HUES48 (cell line): Measurements from ENCODE around the gene TMEM132C.
"Not testable (repeated sequence)": the region's sequence is repeated elsewhere in the genome, so short reads cannot be mapped to it uniquely, and the experiment has no call there.

Experiments used
- H3K27ac ChIP-seq: one replicate; pipeline ENCODE4 v1.7.0; 2013; ENCODE audit warnings: low read depth, low read length, inconsistent platforms
- H3K27me3 ChIP-seq: 2 replicates; pipeline ENCODE4 v1.6.1; 2013; ENCODE audit warnings: mild to moderate bottlenecking, low read length; ENCODE audit not compliant: control insufficient read depth, insufficient read depth
- H3K36me3 ChIP-seq: 2 replicates; pipeline ENCODE4 v1.6.1; 2013; ENCODE audit warnings: low read length; ENCODE audit not compliant: control insufficient read depth, insufficient read depth
- H3K4me1 ChIP-seq: 2 replicates; pipeline ENCODE4 v1.6.1; 2013; ENCODE audit warnings: mild to moderate bottlenecking, low read length; ENCODE audit not compliant: control insufficient read depth, insufficient read depth
- H3K4me3 ChIP-seq: 2 replicates; pipeline ENCODE4 v1.5.1; 2013; ENCODE audit warnings: mild to moderate bottlenecking, low read depth, low read length
- H3K9ac ChIP-seq: 2 replicates; pipeline ENCODE4 v1.6.1; 2013; ENCODE audit warnings: mild to moderate bottlenecking, low read depth, low read length, moderate library complexity
- H3K9me3 ChIP-seq: 2 replicates; pipeline ENCODE4 v1.6.1; 2013; ENCODE audit warnings: low read length; ENCODE audit not compliant: control insufficient read depth, insufficient read depth

Gene TMEM132C

DNA sequence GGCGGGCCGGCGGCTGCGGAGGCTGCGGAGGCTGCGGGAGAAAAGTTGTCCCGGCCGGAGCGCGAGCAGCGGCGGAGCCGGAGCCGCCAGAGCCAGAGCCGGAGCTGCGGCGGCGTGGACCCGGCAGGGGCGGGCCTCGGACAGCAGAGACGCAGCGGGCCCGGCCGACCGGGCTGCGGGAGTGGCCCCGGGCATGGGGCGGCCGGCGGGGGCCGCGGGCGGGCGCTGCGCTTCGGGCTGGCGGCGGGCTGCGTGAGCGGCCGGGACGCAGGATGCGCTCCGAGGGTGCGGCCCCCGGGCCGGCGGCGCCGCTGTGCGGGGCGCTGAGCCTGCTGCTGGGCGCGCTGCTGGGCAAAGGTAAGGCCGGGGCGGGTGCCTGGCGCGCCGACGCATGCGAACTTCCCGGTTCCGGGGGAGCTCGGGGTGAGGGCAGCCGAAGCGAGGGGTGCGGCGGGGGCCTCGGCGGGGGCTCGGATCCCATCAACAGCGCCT, at the start of gene TMEM132C:
Gene TMEM132C, plus strand, starts transcription at position 40 of the 492 bp plus-strand sequence. Its CDS starts 233 bp downstream, at position 273.
- Histone ChIP-seq H3K9ac (no peak within 1 kb of the TSS), H3K27me3 (peaks cover 94% of the 10 kb centered on the region), H3K4me1 (peaks cover 14% of the 10 kb centered on the region), H3K4me3 (peak within 1 kb of the TSS; percentile 61), H3K27ac (no peak within 1 kb of the TSS), H3K36me3 (no peaks in the 10 kb centered on the region), H3K9me3 (peaks cover 7% of the 10 kb centered on the region; the same call in 1 of the 2 replicates)

DNA sequence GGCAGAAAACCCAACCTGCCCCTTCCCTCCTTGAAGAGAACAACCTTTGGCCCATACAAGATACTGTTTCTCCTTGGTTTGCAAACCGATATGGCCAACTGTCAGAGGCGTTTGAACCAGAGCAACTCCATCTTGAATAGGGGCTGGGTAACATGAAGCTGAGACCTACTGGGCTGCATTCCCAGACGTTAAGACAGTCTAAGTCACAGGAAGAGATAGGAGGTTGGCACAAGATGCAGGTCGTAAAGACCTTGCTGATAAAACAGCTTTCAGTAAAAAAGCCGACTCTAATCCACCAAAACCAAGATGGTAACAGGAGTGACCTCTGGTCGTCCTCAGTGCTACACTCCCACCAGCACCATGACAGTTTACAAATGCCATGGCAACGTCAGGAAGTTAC, 42.7 kb upstream of the TMEM132C start:
- Histone ChIP-seq H3K4me3 (no peak overlapping the region), H3K4me1 (peaks cover 10% of the 10 kb centered on the region), H3K27me3 (no peaks in the 10 kb centered on the region), H3K36me3 (no peaks in the 10 kb centered on the region), H3K27ac (no peak overlapping the region), H3K9ac (no peak overlapping the region), H3K9me3 (no peaks in the 10 kb centered on the region)

DNA sequence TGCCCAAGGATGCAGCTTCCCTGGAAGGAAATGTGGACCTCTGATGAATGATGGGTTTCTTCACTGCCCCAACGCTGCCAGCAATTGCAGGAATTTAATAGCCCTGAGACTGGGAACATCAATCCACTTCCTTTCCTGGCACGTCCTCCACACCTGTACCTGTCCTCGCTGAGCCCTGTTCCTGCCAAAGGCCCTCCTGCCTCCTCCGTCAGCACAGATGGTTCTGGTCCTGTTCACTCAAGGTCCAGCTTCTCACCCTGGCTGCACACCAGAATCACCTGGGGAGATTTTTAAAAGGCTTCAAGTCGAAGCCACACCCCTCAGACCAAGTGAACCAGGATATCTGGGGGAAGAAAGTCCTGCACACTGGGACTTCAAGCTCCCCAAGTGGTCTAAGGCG, 38.4 kb upstream of the TMEM132C start:
- no peak overlapping the region for H3K27ac ChIP-seq
- no peaks in the 10 kb centered on the region for H3K27me3 ChIP-seq
- no peak overlapping the region for H3K9ac ChIP-seq
- no peak overlapping the region for H3K4me3 ChIP-seq
- no peaks in the 10 kb centered on the region for H3K36me3 ChIP-seq
- H3K9me3 ChIP-seq = no peaks in the 10 kb centered on the region
- peaks cover 20% of the 10 kb centered on the region for H3K4me1 ChIP-seq

GRCh38 chr12:128235635-128236417, 31.1 kb upstream of the TMEM132C start:
- H3K9me3 ChIP-seq = peaks cover 2% of the 10 kb centered on the region; the same call in 1 of the 2 replicates
- no peak overlapping the region for H3K9ac ChIP-seq
- H3K27ac ChIP-seq = no peak overlapping the region
- H3K4me3 ChIP-seq = no peak overlapping the region
- H3K4me1 ChIP-seq = peaks cover 16% of the 10 kb centered on the region
- no peaks in the 10 kb centered on the region for H3K27me3 ChIP-seq
- H3K36me3 ChIP-seq = no peaks in the 10 kb centered on the region

DNA sequence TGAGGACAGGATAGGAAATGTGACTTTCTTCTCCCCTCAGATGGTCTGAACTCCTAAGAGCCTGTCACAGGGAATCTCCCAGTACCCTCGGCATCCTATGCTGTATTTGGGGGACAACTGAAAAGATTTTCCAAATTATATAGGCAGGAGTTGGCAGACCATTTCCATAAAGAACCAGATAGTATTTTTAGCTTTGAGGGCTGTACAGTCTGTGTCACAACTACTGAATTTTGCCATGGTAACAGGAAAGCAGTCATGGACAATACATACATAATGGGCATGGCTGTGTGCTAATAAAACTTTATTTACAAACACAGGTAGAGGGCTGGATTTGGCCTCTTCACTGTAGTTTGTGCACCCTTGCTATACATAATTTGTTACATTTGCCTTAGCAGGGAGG, 30.4 kb upstream of the TMEM132C start:
- Histone ChIP-seq H3K27me3 (no peaks in the 10 kb centered on the region), H3K4me3 (no peak overlapping the region), H3K4me1 (peaks cover 15% of the 10 kb centered on the region), H3K9me3 (peaks cover 2% of the 10 kb centered on the region; the same call in 1 of the 2 replicates), H3K9ac (no peak overlapping the region), H3K36me3 (no peaks in the 10 kb centered on the region), H3K27ac (no peak overlapping the region)

- peaks cover 6% of the 10 kb centered on the region for H3K9me3 ChIP-seq
- H3K4me3 ChIP-seq = no peak overlapping the region
- H3K9ac ChIP-seq = no peak overlapping the region
- no peak overlapping the region for H3K27ac ChIP-seq
- peaks cover 7% of the 10 kb centered on the region for H3K4me1 ChIP-seq
- H3K36me3 ChIP-seq = no peaks in the 10 kb centered on the region
- no peaks in the 10 kb centered on the region for H3K27me3 ChIP-seq
These were observed 26.2 kb upstream of the TMEM132C start for GRCh38 chr12:128240745-128241144.

DNA sequence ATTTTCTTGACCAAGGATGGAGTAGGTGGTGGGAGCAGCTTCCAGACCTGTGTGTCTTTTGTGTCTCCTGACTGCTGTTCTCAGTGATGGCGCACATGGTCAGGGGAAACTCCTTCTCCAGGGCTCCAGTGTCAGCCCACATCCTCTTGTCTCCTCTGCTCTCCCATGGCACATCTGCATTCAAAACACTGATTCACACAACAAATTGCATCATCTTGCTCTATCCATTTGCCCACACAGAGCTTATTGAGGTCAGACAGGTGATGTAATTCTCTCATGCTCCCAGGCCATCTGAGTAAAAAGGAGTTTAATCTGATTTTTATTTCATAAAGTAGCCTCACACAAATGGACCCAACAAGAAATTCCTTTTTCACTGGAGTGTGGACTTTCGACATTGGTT, 21.8 kb upstream of the TMEM132C start:
- Histone ChIP-seq H3K27ac (no peak overlapping the region), H3K9ac (no peak overlapping the region), H3K4me3 (no peak overlapping the region), H3K36me3 (no peaks in the 10 kb centered on the region), H3K27me3 (no peaks in the 10 kb centered on the region), H3K4me1 (no peaks in the 10 kb centered on the region), H3K9me3 (peaks cover 14% of the 10 kb centered on the region)

DNA sequence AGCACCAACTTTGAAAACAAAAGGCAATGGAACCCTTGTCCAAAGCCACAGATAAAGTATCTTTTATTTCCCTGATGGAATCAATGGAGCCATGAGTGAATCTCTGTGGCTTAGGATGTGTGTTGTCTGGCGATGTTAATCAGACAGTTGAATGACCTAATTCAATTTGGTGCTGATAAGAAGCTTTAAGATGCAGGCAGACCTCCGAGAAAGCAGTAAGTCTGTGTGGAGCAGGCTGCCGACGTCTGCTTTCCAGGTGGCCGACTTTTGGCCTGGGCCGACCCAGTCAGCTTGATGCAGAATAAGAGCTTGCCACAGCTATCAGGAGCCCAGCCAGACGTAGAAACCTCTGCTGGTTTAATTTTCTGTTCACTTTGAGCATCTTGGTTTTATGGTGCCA, 21.1 kb upstream of the TMEM132C start:
- H3K9ac ChIP-seq = no peak overlapping the region
- H3K4me1 ChIP-seq = no peaks in the 10 kb centered on the region
- no peaks in the 10 kb centered on the region for H3K27me3 ChIP-seq
- no peak overlapping the region for H3K27ac ChIP-seq
- no peaks in the 10 kb centered on the region for H3K36me3 ChIP-seq
- peaks cover 14% of the 10 kb centered on the region for H3K9me3 ChIP-seq
- H3K4me3 ChIP-seq = no peak overlapping the region

GRCh38 chr12:128250096-128250495, 16.9 kb upstream of the TMEM132C start:
- Histone ChIP-seq H3K36me3 (no peaks in the 10 kb centered on the region), H3K4me1 (no peaks in the 10 kb centered on the region), H3K9me3 (peaks cover 14% of the 10 kb centered on the region), H3K27ac (no peak overlapping the region), H3K9ac (no peak overlapping the region), H3K27me3 (no peaks in the 10 kb centered on the region), H3K4me3 (no peak overlapping the region)

GRCh38 chr12:128253829-128254228, 13.1 kb upstream of the TMEM132C start:
- not testable (repeated sequence) for H3K9ac ChIP-seq, H3K4me1 ChIP-seq, H3K27ac ChIP-seq, H3K4me3 ChIP-seq, H3K9me3 ChIP-seq, H3K27me3 ChIP-seq, H3K36me3 ChIP-seq

GRCh38 chr12:128258866-128259555, 8.0 kb upstream of the TMEM132C start:
- Histone ChIP-seq H3K4me1 (peaks cover 3% of the 10 kb centered on the region; the same call in 1 of the 2 replicates), H3K36me3 (no peaks in the 10 kb centered on the region), H3K9me3 (peaks cover 2% of the 10 kb centered on the region; the same call in 1 of the 2 replicates), H3K9ac (no peak overlapping the region), H3K4me3 (no peak overlapping the region), H3K27ac (no peak overlapping the region), H3K27me3 (peaks cover 23% of the 10 kb centered on the region)
